SK-N-SH (cell line): ENCODE results near the gene FKBP5. TPM values are rescaled to one million over a fixed set of nuclear protein-coding genes. Genes with fewer than 3 reads are reported as not detected.

Experiments used
- CTCF ChIA-PET: fragments of 300-600, 350-600 bp; formaldehyde crosslinking; extraction: SDS; loops from one replicate; lab custom pipeline; 2021; lab: Yijun Ruan, JAX
- POLR2A ChIA-PET: fragments of 350-600 bp; sonication (Branson Sonifier 250); formaldehyde crosslinking; extraction: SDS; loops from one replicate; lab custom pipeline; 2020; ENCODE audit warnings: antibody characterized with exemption, inconsistent platforms; lab: Yijun Ruan, JAX
- DNase-seq: peaks from one replicate; pipeline ENCODE4 v3.0.0; 2012
- H2AFZ ChIP-seq: fragments of 200-600 bp; sonication (generic); 2 replicates; pipeline ENCODE4 v1.8.1; 2016; ENCODE audit warnings: antibody characterized with exemption, mild to moderate bottlenecking, low read depth
- H3F3A ChIP-seq: fragments of 200-600 bp; sonication (generic); replicated peaks from 2 replicates; pipeline ENCODE3; 2016; ENCODE audit warnings: antibody characterized with exemption, mild to moderate bottlenecking; ENCODE audit not compliant: insufficient read depth
- H3K27ac ChIP-seq, 2 experiments: fragments of 200-500 bp in 1 of 2; fragments of 200-600 bp in 1 of 2; sonication (Bioruptor generic) in 1 of 2; sonication (generic), shearing (Covaris generic) in 1 of 2; 2 replicates each; pipeline versions ENCODE4 v1.5.1 to v1.6.1; 2014 to 2016; ENCODE audit warnings: low read depth in 2 of 2, inconsistent platforms in 1 of 2, low read length in 1 of 2, mild to moderate bottlenecking in 1 of 2, mixed read lengths in 1 of 2
- H3K27me3 ChIP-seq: fragments of 200-600 bp; sonication (generic), shearing (Covaris generic); 2 replicates; pipeline ENCODE4 v1.6.1; 2016; ENCODE audit warnings: mixed run types; ENCODE audit not compliant: insufficient read depth
- H3K36me3 ChIP-seq, 2 experiments: fragments of 200-500 bp in 1 of 2; fragments of 200-600 bp in 1 of 2; sonication (Bioruptor generic) in 1 of 2; sonication (generic) in 1 of 2; replicated peaks in 1 of 2; 2 replicates each; pipeline versions ENCODE3 to v1.5.1; 2014 to 2016; ENCODE audit warnings: low read length in 1 of 2, mild to moderate bottlenecking in 1 of 2; ENCODE audit not compliant: insufficient read depth in 2 of 2, control insufficient read depth in 1 of 2
- H3K4me1 ChIP-seq, 2 experiments: fragments of 200-500 bp in 1 of 2; fragments of 200-600 bp in 1 of 2; sonication (Bioruptor generic) in 1 of 2; sonication (generic), shearing (Covaris generic) in 1 of 2; 2 replicates each; pipeline versions ENCODE4 v1.5.1 to v1.6.1; 2014 to 2016; ENCODE audit warnings: low read depth in 1 of 2, low read length in 1 of 2, mixed run types in 1 of 2; ENCODE audit not compliant: insufficient read depth in 2 of 2, control insufficient read depth in 1 of 2
- H3K4me2 ChIP-seq: fragments of 200-600 bp; sonication (generic), shearing (Covaris generic); 2 replicates; pipeline ENCODE4 v1.6.1; 2017; ENCODE audit warnings: mixed run types
- H3K4me3 ChIP-seq, 2 experiments: fragments of 200-500 bp in 1 of 2; fragments of 200-600 bp in 1 of 2; sonication (Bioruptor generic) in 1 of 2; sonication (generic), shearing (Covaris generic) in 1 of 2; 2 replicates each; pipeline versions ENCODE4 v1.5.1 to v1.8.1; 2014 to 2016; ENCODE audit warnings: low read depth in 2 of 2, inconsistent platforms in 1 of 2, low read length in 1 of 2, mild to moderate bottlenecking in 1 of 2, mixed read lengths in 1 of 2, moderate library complexity in 1 of 2
- H3K79me2 ChIP-seq: fragments of 200-600 bp; sonication (generic); 2 replicates; pipeline ENCODE4 v1.8.1; 2017; ENCODE audit warnings: mild to moderate bottlenecking; ENCODE audit not compliant: insufficient read depth
- H3K9ac ChIP-seq: fragments of 200-600 bp; sonication (generic); 2 replicates; pipeline ENCODE4 v1.6.1; 2017; ENCODE audit warnings: mixed run types
- H3K9me2 ChIP-seq: fragments of 200-600 bp; sonication (generic); 2 replicates; pipeline ENCODE4 v1.6.1; 2017; ENCODE audit warnings: mixed run types
- H3K9me3 ChIP-seq: fragments of 200-600 bp; sonication (generic); 2 replicates; pipeline ENCODE4 v1.6.1; 2017; ENCODE audit warnings: mixed run types, mild to moderate bottlenecking, moderate library complexity
- H4K20me1 ChIP-seq: fragments of 200-600 bp; sonication (generic); 2 replicates; pipeline ENCODE4 v1.6.1; 2017; ENCODE audit warnings: mild to moderate bottlenecking, mixed run types; ENCODE audit not compliant: insufficient read depth
- CTCF ChIP-seq: fragments of 200-600 bp; sonication (generic); IDR thresholded peaks from 2 replicates; pipeline ENCODE4 v1.6.1; 2017; ENCODE audit warnings: antibody characterized with exemption, mild to moderate bottlenecking, moderate library complexity
- EZH2phosphoT487 ChIP-seq: fragments of 200-600 bp; sonication (generic); IDR thresholded peaks from 2 replicates; pipeline ENCODE4 v1.6.1; 2017; ENCODE audit warnings: low read depth, mixed run types, mild to moderate bottlenecking, antibody characterized with exemption, moderate library complexity, borderline replicate concordance
- FOXJ3 ChIP-seq: sonication (generic); formaldehyde crosslinking; IDR thresholded peaks from 2 replicates; pipeline ENCODE4 v1.5.1; 2020; ENCODE audit warnings: mild to moderate bottlenecking, missing genetic modification reagents
- GABPA ChIP-seq: IDR thresholded peaks from 2 replicates; pipeline ENCODE4 v1.4.0; 2012; ENCODE audit warnings: low read depth, mild to moderate bottlenecking
- GATA2 ChIP-seq: sonication (generic); formaldehyde crosslinking; IDR thresholded peaks from 2 replicates; pipeline ENCODE4 v1.5.0; 2020; ENCODE audit warnings: mild to moderate bottlenecking, missing genetic modification reagents
- NRF1 ChIP-seq: IDR thresholded peaks from 2 replicates; pipeline ENCODE4 v1.6.1; 2012; ENCODE audit warnings: low read depth, mild to moderate bottlenecking, low read length
- RCOR1 ChIP-seq: fragments of 150-350 bp; IDR thresholded peaks from 2 replicates; pipeline ENCODE4 v1.6.1; 2017; ENCODE audit warnings: antibody characterized with exemption, low read length
- RFX5 ChIP-seq: IDR thresholded peaks from 2 replicates; pipeline ENCODE4 v1.6.1; 2012; ENCODE audit warnings: mild to moderate bottlenecking, improper control_type of control experiment, low read length
- TAF1 ChIP-seq: IDR thresholded peaks from 2 replicates; pipeline ENCODE4 v1.6.1; 2012; ENCODE audit warnings: low read depth, mild to moderate bottlenecking, low read length, moderate library complexity, borderline replicate concordance
- TCF12 ChIP-seq: IDR thresholded peaks from 2 replicates; pipeline ENCODE4 v1.4.0; 2012
- USF1 ChIP-seq: IDR thresholded peaks from 2 replicates; pipeline ENCODE4 v1.4.0; 2012; ENCODE audit warnings: low read depth, borderline replicate concordance
- YY1 ChIP-seq: IDR thresholded peaks from 2 replicates; pipeline ENCODE4 v1.4.0; 2012; ENCODE audit warnings: low read depth, mild to moderate bottlenecking
- WGBS: methylation state at CpG from one replicate; pipeline ENCODE4 v1.1.6; 2017; ENCODE audit warnings: low lambda C conversion rate; 5-methylcytosine and 5-hydroxymethylcytosine counted together
- polyA plus RNA-seq, 3 experiments: library from polyadenylated mRNA; depleted of rRNA; stranded (reverse); fragments of >200 nt; gene quantifications; 2 replicates each; pipeline ENCODE4 v1.2.3, GENCODE V29; 2012

The FKBP5 gene
- polyA plus RNA-seq, 1 of the 3 experiments (the other 2 are of a cell fraction), result 5.1 TPM

GRCh38 chr6:35581633-35582032 is 107.1 kb downstream of the FKBP5 start:
- H3K9me3 ChIP-seq, result no peaks in the 10 kb centered on the region
- DNase-seq, result no peak
- no peaks in the 10 kb centered on the region for H3K9me2 ChIP-seq
- peaks cover 4 to 10% of the 10 kb centered on the region in 2 experiments; a peak in 2 of 4 replicates for H3K4me1 ChIP-seq
- 92% methylated on average over 6 of the region's 6 CpGs for WGBS
- H3K79me2 ChIP-seq, result no peaks in the 10 kb centered on the region
- no peak for TF ChIP-seq NRF1
- TF ChIP-seq TAF1, result no peak
- TF ChIP-seq EZH2phosphoT487, result no peak
- no peak for TF ChIP-seq GATA2 (CRISPR knock-in tag)
- TF ChIP-seq RFX5, result no peak
- TF ChIP-seq FOXJ3 (CRISPR knock-in tag), result no peak
- no peak for TF ChIP-seq RCOR1
- no peak for TF ChIP-seq USF1
- TF ChIP-seq CTCF, result no peak
- no peak for TF ChIP-seq YY1
- TF ChIP-seq GABPA, result no peak
- no peak for TF ChIP-seq TCF12
- ChIA-PET POLR2A (no interaction called here), CTCF (interaction anchor here (1.3 to 16.4 kb wide), 5 partner anchors 45 to 154 kb away, joined by 4 to 271 read pairs (median 7); partner anchors contain the start of gene ARMC12)
- no peaks in the 10 kb centered on the region for H3K36me3 ChIP-seq
- no peak overlapping the region for H3K4me2 ChIP-seq
- H3K9ac ChIP-seq, result no peak overlapping the region
- H3K4me3 ChIP-seq, result no peak overlapping the region
- H4K20me1 ChIP-seq, result no peaks in the 10 kb centered on the region
- peaks cover 6% of the 10 kb centered on the region for H3F3A ChIP-seq
- no peak overlapping the region for H2AFZ ChIP-seq
- no peaks in the 10 kb centered on the region for H3K27me3 ChIP-seq
- H3K27ac ChIP-seq, result no peak overlapping the region

- Histone ChIP-seq H3K4me2 (no peak overlapping the region), H2AFZ (no peak overlapping the region), H4K20me1 (no peaks in the 10 kb centered on the region), H3K9me2 (no peaks in the 10 kb centered on the region), H3K9me3 (no peaks in the 10 kb centered on the region), H3K9ac (no peak overlapping the region), H3K4me3 (no peak overlapping the region), H3K79me2 (no peaks in the 10 kb centered on the region), H3K27me3 (no peaks in the 10 kb centered on the region), H3K27ac (no peak overlapping the region), H3K36me3 (no peaks in the 10 kb centered on the region), H3F3A (peaks cover 6% of the 10 kb centered on the region), H3K4me1 (peaks cover 4 to 5% of the 10 kb centered on the region in 2 experiments; a peak in 2 of 4 replicates)
- ChIA-PET CTCF (interaction anchor here (16.4 kb wide), 1 partner anchor 154 kb away, joined by 271 read pairs; the partner anchor contains the start of gene ARMC12), POLR2A (no interaction called here)
- no peak for TF ChIP-seq RCOR1
- no peak for TF ChIP-seq RFX5
- no peak for TF ChIP-seq CTCF
- DNase-seq, result no peak
Measured at GRCh38 chr6:35580836-35581235, 107.9 kb downstream of the FKBP5 start.
